ENCODE results near the gene CASKIN2.

DNA sequence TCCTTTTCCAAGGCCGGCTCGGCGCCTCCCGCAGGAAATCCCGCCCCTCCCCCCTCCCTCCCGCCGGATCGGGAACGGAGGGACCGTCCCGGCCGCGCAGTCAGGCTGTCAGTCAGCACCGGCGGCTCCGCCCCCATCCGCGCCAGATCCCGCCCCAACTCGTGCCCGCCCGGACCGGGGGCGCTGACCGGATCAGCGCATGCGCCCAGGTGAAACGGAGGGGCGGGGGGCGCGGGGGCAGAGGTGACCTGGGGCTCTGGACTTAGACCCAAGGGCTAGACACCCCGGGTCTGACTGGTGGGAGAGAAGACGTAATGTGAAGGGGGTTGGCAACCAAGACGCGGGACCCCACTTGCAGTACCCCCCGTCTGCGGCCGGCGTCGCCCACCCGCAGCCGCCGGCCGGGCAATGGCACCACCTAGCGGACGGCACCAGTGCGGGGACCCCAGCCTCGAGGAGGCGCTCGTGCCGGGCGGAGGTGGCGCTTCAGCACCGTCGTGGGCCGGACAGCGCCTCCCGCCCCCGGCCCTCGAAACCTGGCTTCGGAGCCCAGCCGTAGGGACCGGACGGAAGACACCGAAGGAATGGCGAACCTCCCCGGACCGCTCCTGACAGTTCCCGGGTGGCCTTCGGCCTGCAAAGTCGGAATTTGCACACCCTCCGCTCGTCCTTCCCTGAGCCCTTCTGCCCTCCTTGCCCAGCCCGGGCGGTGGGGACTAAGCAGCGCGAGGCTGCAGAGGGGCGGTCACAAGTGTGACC lies at the start of gene CASKIN2:
- no peak for TF ChIP-seq TCF4 (CRISPR knock-in tag; IDR thresholded peaks at IDR 0.05; ENCODE audit: borderline replicate concordance)
- TF ChIP-seq, protein P1, sequence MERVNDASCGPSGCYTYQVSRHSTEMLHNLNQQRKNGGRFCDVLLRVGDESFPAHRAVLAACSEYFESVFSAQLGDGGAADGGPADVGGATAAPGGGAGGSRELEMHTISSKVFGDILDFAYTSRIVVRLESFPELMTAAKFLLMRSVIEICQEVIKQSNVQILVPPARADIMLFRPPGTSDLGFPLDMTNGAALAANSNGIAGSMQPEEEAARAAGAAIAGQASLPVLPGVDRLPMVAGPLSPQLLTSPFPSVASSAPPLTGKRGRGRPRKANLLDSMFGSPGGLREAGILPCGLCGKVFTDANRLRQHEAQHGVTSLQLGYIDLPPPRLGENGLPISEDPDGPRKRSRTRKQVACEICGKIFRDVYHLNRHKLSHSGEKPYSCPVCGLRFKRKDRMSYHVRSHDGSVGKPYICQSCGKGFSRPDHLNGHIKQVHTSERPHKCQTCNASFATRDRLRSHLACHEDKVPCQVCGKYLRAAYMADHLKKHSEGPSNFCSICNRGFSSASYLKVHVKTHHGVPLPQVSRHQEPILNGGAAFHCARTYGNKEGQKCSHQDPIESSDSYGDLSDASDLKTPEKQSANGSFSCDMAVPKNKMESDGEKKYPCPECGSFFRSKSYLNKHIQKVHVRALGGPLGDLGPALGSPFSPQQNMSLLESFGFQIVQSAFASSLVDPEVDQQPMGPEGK (CRISPR knock-in tag; IDR thresholded peaks at IDR 0.05; ENCODE audit: borderline replicate concordance): no peak
- peak; percentile 55; the same call in 1 of the 2 replicates for TF ChIP-seq ARNTL (CRISPR knock-in tag; IDR thresholded peaks at IDR 0.05; ENCODE audit: borderline replicate concordance, low read depth)
- TF ChIP-seq ZNF70 (CRISPR knock-in tag; IDR thresholded peaks at IDR 0.05): no peak
- TF ChIP-seq ZC3H10 (CRISPR knock-in tag; IDR thresholded peaks at IDR 0.05): no peak
- no peak for TF ChIP-seq BACH2 (CRISPR knock-in tag; IDR thresholded peaks at IDR 0.05; ENCODE audit: borderline replicate concordance)
- peak; percentile 94; the same call in 1 of the 2 replicates for TF ChIP-seq CSDC2 (CRISPR knock-in tag; IDR thresholded peaks at IDR 0.05)
- TF ChIP-seq GLIS3 (CRISPR knock-in tag; IDR thresholded peaks at IDR 0.05): no peak
- peak; percentile 48; the same call in 1 of the 2 replicates for TF ChIP-seq ZFP30 (CRISPR knock-in tag; IDR thresholded peaks at IDR 0.05)
- TF ChIP-seq, protein P2, sequence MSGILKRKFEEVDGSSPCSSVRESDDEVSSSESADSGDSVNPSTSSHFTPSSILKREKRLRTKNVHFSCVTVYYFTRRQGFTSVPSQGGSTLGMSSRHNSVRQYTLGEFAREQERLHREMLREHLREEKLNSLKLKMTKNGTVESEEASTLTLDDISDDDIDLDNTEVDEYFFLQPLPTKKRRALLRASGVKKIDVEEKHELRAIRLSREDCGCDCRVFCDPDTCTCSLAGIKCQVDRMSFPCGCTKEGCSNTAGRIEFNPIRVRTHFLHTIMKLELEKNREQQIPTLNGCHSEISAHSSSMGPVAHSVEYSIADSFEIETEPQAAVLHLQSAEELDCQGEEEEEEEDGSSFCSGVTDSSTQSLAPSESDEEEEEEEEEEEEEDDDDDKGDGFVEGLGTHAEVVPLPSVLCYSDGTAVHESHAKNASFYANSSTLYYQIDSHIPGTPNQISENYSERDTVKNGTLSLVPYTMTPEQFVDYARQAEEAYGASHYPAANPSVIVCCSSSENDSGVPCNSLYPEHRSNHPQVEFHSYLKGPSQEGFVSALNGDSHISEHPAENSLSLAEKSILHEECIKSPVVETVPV (CRISPR knock-in tag; IDR thresholded peaks at IDR 0.05): no peak

Data from SK-N-SH treated with all-trans-retinoic acid at 6 μM for 48 hours (cell line).